Head of caudate nucleus (tissue), 42 donors: ENCODE results near the gene AP4E1.
A peak's percentile ranks its signal among the peaks of the same experiment; 100 is the strongest.

Experiments
- DNase-seq, 42 donors: peaks; one replicate each; pipeline versions ENCODE4 v3.0.0 to v3.0.0-alpha.2; 2020 to 2021; ENCODE audit warnings: mixed read lengths in 7 of 42
- intact Hi-C: fragments of 100-400 bp; cut with DNase I; formaldehyde crosslinking; loops from one replicate; pipeline ENCODE4 v1.15.0; 2022

The AP4E1 gene

DNA sequence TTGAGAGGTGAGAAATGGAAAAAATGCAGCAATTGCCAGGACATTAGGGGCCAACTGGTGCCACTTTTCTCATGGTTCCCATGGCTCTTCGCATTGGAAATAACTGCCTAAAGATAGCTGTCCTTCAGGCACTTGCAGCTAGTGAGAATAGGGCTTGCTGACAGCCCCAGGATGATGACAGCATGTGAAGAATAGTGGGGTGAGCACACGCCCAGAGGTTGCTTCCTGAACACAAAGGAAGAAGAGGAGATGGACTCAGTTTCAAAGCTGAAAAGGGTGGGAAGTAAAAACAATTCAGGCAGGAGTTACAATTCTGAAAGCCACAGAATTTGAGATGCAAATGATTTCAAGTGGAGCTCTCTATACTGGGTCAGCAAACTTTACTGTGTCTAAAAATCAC, 140.6 kb downstream of the AP4E1 start:
- intact Hi-C loops, result no loop called here
- DNase-seq, result no peak

DNA sequence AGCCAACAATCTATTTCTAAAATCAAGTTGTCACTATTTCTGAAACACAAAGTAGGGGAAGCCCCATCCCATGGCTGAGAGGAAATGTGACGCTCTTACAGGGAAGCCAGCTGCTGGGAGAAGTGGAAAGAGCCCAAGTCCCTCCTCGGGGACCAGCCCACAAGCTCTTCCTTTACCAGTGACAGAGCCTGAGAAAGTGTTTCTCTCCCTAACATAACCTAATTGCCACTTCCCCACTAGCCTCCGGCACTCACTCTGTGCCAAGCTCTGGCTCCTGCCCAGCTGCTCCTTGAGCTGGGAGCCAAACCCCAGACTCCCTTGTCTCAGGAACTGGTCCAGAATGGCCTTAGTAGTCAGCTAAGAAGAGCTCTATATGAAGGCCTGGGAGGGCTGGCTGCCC, 143.3 kb downstream of the AP4E1 start:
- peak in 34 of 42 donors; percentile 2 to 67 (median 37) for DNase-seq
- intact Hi-C loops, result no loop called here

DNA sequence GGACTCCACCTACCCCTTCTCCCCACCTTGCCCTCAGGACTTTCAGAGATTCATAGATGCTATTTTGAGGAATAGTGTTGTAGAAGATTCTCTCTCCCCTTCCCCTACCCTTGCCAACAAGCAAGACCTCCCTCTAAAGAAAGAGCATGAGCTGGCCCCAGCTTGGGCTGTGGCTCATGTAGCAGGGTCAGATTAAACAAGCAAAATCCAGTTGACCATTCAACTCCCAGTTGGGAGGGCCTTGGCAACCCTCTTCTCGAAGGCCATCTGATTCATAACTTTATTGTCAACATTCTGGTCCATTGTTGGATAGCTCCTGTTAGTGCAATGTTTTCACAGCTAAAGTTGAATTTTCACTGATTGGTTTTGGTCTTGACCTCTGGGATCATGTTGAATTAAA, 145.1 kb downstream of the AP4E1 start:
- DNase-seq, result no peak
- intact Hi-C loops, result no loop called here

DNA sequence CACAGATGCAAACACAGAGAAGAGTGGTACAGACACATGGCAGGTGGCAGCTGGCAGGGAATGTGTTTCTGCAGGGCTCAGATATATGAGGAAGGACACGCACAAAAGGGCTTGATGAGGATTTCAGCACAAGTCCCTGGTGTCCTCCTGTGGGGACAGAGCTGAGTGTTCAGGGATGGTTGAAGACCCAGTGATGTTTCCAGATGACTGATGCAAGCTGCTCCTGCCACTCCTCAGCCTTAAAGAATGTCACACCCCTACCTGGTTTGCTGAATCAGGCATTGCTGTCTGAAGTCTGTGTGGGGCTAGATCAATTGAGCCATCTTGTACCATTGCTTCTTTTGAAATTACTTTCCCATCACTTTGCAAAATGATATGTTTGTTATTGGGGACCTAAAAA, 146.1 kb downstream of the AP4E1 start:
- DNase-seq, result no peak
- intact Hi-C loops, result no loop called here
